HG02938 (cell line): ENCODE data around the gene PGAM5.

Experiments used
- ATAC-seq: cut with Tn5 transposase; IDR thresholded peaks from one replicate; pipeline ENCODE4 v1.9.1; 2021; ENCODE audit warnings: mild to moderate bottlenecking, moderate library complexity; ENCODE audit not compliant: unreplicated experiment

The PGAM5 gene

GRCh38 chr12:132710405-132711079 lies at the start of gene PGAM5:
Gene PGAM5, plus strand, starts transcription at chr12:132710842. Its CDS starts 35 bp downstream, at chr12:132710877.
- peak; percentile 72 for ATAC-seq

GRCh38 chr12:132660996-132661395 lies 49.6 kb upstream of the PGAM5 start:
- ATAC-seq = no peak

GRCh38 chr12:132661972-132662371 lies 48.7 kb upstream of the PGAM5 start:
- no peak for ATAC-seq

- no peak for ATAC-seq
Measured at GRCh38 chr12:132662901-132663755, 47.5 kb upstream of the PGAM5 start.

GRCh38 chr12:132664206-132665148 lies 46.2 kb upstream of the PGAM5 start:
- ATAC-seq = no peak

- ATAC-seq = no peak
Measured at GRCh38 chr12:132665149-132665491, 45.5 kb upstream of the PGAM5 start.

- ATAC-seq = no peak
Measured at GRCh38 chr12:132665794-132666193, 44.8 kb upstream of the PGAM5 start.

- no peak for ATAC-seq
Measured at GRCh38 chr12:132668191-132669088, 42.2 kb upstream of the PGAM5 start.

- no peak for ATAC-seq
Measured at GRCh38 chr12:132669166-132669879, 41.3 kb upstream of the PGAM5 start.

GRCh38 chr12:132672116-132672515 lies 38.5 kb upstream of the PGAM5 start:
- no peak for ATAC-seq

- ATAC-seq = no peak
Measured at GRCh38 chr12:132672678-132673077, 38.0 kb upstream of the PGAM5 start.

- ATAC-seq = no peak
Measured at GRCh38 chr12:132673288-132674179, 37.1 kb upstream of the PGAM5 start.

- ATAC-seq = no peak
Measured at GRCh38 chr12:132674561-132674960, 36.1 kb upstream of the PGAM5 start.

GRCh38 chr12:132675757-132676432 lies 34.7 kb upstream of the PGAM5 start:
- no peak for ATAC-seq

- no peak for ATAC-seq
Measured at GRCh38 chr12:132677492-132677891, 33.1 kb upstream of the PGAM5 start.

GRCh38 chr12:132685400-132685799 lies 25.2 kb upstream of the PGAM5 start:
- ATAC-seq = no peak

GRCh38 chr12:132686825-132687210 lies 23.8 kb upstream of the PGAM5 start:
- peak; percentile 17 for ATAC-seq
